ENCODE data around the gene FDX2.
A peak's percentile ranks its signal among the peaks of the same experiment; 100 is the strongest.

Gene FDX2

GRCh38 chr19:10332965-10333757 lies 17.3 kb upstream of the FDX2 start, which contains the start of gene RAVER1:
Gene RAVER1, minus strand, starts transcription at chr19:10333529. Its CDS starts 22 bp downstream, at chr19:10333507.
- DNase-seq (ENCODE audit: low read depth) = peak; percentile 98

GRCh38 chr19:10332158-10332964 lies 16.5 kb upstream of the FDX2 start:
- no peak for DNase-seq (ENCODE audit: low read depth)

DNA sequence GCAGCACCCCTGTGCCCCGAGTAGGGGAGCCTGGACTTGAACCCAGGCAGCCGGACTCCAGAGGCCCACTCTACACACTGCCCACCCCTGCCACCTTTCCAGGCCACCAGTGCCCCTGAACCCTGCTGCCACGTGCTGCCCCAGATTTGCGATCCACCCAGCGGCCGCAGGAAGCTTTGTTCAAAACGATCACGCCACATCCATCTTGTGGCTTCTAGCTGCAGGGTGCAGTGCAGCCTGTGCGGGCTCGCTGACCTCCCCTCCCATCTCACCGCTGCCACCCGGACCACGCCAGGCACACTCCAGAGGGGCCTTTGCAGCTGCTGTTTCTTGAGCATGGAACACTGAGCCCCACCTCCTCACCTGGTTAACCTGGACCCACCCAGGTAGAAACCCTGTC lies 13.7 kb upstream of the FDX2 start:
- DNase-seq (ENCODE audit: low read depth) = no peak

DNA sequence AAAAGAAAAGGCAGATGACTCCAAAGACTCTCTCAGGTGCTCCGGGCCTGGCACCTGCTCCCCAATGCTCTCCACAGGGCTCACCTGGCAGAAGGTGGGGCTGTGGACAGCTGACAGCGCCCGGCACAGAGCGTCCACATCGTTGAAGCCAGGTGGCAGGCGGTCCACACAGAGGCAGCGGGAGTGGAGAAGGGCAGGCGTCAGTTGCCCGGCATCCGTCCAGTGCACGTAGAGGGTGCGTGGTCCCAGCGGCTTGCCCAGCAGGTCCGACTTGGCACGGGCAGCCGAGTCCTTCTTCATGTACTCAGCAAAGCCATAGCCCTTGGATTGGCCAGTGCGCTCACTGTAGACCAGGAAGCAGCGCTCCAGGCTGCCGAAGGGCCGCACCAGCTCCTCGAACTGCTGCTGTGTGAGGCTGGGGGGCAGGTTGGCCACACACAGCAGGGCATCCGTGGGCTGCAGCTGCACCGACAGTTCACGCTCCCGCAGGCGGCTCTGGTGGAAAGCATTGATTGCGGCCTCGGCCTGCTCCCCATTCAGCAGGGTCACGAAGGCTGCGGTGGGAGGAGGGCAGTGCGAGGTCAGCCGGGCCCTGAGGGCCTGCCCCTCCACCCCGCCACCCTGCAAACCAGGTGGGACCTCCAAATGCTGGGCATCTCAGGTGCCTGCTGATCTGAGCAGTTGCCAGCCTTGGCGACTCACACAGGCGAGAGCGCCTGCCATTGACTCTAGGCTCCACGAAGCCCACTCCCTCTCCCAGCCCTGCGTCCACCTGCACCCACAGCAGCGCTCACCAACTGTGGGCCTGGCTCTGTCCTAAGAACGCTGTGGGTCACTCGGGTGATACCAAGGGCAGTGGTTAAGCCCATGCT lies 13.0 kb upstream of the FDX2 start:
- DNase-seq (ENCODE audit: low read depth) = no peak

- no peak for DNase-seq (ENCODE audit: low read depth)
These were observed 12.0 kb upstream of the FDX2 start for GRCh38 chr19:10327793-10328192.

DNA sequence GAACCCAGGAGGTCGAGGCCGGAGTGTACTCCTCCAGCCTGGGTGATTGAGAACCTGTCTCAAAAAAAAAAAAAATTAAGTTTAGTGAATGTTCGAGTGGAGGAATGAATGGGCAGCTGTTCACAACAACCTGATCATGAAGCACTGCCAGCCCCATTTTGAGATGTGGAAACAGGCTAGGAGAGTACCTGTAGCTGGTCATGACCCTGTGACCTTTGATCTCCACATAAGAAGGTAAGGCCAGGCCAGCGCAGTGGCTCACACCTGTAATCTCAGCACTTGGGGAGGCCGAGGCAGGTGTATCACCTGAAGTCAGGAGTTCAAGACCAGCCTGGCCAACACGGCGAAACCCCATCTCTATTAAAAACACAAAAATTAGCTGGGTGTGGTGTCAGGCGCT lies 9.9 kb upstream of the FDX2 start:
- DNase-seq (ENCODE audit: low read depth) = no peak

DNA sequence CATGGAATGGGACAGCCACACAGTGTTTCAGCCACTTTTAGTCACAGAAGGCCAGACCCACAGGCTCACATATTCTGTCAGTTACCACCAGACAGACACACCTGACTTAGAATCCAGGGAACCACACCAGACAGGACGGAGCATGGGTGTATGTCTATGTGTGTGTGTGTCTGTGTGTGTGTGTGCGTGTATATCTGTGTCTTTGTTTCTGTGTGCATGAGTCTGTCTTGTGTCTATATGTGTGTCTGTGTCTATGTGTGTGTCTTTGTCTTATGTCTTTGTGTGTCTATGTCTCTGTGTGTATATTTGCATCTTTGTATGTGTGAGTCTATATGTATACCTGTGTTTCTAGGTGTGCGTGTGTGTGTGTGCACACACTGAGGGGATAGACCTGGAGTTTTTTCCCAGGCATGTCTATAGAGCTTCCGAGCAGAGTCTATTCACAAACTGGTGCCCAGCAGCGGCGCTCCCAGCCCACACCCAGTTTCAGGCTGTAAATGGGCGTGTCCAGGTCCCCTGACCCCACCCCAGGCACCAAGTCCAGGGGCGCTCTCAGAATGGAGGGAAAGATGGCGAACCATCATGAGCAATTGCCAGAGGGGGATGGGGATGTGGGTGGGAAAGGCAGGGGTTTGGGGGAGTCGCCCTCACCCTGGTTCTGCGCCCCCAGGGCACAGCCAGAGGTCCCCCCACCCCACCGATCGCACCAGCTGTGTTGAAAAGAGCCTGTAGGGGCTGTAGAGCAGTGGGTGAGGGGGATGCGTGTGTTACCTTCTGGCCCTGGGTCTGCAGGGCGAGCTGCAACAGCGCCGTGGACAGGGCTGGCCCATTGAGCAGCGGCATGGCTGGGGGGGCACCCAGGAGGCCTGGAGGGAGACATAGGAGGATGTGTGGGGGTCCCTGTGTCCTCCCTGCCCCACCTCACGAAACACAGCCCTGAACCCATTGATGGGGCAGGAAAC lies 6.3 kb upstream of the FDX2 start:
- no peak for DNase-seq (ENCODE audit: low read depth)

- DNase-seq (ENCODE audit: low read depth) = no peak
These were observed 5.6 kb upstream of the FDX2 start for GRCh38 chr19:10321417-10321797.

- no peak for DNase-seq (ENCODE audit: low read depth)
These were observed 5.0 kb upstream of the FDX2 start for GRCh38 chr19:10320602-10321416.

- no peak for DNase-seq (ENCODE audit: low read depth)
These were observed 3.2 kb upstream of the FDX2 start for GRCh38 chr19:10318807-10319682.

DNA sequence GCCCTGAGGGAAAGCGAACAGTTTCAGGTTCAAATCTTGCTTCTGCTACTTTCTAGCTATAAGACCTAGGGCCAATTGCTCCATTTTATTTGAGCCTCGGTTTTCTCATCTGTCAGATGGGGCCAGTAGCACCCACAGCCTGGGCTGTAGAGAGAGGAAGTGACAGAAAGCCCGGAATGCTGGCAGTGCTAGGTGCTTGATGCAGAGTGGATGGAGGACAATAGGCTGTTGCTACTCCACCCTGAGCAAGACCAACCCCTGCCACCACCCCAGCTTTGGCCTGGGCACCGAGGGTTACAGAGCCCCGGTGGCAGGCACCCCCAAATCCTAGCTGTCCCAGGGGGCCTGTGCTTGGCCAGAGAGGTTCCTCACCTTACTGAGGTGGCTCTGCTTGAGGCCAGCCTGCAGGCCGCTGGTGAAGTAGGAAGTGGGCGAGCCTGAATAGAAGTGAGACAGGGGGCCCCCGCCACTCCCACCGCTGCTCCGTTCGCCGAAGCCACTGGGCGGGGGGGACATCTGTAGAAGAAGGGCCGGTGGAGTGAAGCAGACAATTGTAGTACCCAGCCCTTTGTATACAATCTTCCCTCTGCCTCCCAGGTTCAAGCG lies 2.1 kb upstream of the FDX2 start:
- DNase-seq (ENCODE audit: low read depth) = no peak

GRCh38 chr19:10317045-10317856 lies 1.4 kb upstream of the FDX2 start:
- DNase-seq (ENCODE audit: low read depth) = no peak

DNA sequence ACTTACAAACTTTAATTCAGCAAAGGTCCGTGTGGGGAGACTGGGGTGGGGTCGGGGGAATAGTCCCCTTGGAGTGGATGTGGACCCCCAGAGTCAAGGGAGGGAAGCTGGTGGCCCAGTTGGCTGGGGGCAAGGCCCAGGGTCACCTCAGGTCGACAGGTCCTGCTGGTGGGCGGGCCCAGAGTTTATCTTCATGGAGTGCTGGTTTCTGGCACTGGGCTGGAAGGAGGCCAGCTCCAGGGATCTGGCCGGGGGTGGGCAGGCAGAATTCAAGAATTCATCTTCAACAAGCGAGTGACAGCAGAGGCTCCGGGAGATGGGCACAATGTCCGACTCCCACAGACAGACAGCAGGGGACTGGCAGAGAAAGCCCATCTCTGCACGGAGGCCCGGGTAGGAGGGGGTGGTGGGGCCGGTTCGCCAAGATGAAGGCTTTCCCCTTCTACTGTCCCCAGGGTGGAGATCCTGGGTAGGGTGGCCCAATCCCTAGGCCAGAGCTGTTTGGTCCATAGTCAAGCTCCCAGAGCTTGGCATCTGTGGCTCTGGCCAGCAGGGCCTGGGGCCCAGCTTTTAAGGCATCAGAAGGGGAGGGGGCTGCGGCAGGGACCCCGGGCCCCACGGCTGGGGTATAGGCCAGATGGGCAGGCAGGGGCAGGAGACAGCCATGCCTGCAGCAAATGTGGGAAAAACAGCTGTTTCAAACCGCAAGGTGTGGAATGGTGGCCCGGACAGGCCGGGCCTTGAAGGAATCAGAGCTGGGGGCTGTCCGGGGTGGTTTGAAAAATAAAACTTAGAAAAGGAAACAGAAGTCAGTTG lies 622 bp upstream of the FDX2 start:
- no peak for DNase-seq (ENCODE audit: low read depth)

GRCh38 chr19:10309423-10309822 lies 6.4 kb downstream of the FDX2 start, which contains the start of gene ZGLP1:
Gene ZGLP1, minus strand, starts transcription at chr19:10309815.
- no peak for DNase-seq (ENCODE audit: low read depth)

DNA sequence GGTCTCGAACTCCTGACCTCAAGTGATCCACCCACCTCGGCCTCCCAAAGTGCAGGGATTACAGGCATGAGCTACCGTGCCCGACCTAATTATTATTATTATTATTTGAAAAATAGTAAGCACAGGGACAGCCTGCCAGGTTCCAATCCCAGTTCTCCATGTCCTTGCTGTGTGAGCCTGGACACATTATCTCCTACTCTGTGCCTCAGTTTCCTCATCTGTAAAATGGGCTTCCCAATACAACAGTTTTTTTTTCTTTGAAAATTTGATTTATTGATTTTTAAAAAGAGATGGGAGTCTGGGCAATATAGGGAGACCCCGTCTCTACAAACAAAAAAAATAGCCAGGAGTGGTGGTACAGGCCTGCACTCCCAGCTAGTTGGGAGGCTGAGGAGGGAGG lies 9.5 kb downstream of the FDX2 start:
- no peak for DNase-seq (ENCODE audit: low read depth)

DNA sequence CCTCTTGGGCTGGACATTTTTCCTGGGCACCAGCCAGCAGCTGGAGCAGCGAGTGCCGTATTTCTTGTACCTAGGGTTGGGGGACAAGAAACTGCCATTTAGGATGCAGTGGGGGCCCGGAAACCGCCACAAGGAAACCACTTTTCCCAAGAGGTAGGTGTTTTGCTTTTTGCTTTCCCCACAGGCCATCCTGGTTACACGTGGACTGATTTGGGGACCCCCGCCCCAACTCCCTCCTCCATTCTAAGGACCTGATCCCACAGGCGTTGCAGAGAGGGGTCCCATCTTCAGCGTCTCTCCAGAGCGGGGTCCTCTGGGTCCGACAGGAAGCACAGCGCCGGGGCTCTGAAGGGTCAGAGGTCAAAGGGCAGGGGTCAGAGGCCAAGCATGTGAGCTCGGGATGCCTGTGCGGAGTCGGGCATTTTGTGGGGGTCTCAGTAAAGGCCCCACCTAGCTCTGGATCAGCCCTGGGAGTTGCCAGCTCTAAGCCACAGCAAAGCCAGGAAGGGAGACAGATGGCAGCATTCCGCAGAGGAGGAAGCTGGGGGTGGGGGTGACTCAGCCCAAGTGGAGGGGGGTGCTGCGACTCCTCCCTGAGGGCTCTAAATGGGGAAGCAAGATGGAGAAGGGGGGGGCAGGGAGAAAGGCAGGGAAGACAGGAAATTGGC lies 10.5 kb downstream of the FDX2 start:
- DNase-seq (ENCODE audit: low read depth) = peak; percentile 70
